ENCODE data around the gene RASSF8.

- TF ChIP-seq CTCF (conservative IDR thresholded peaks at IDR 0.05; ENCODE audit: low read length) (no peak), EZH2phosphoT487 (IDR thresholded peaks at IDR 0.05; ENCODE audit: borderline replicate concordance) (no peak)
Observed at GRCh38 chr12:25943940-25944339, 14.5 kb upstream of the RASSF8 start.

All from Loucy (cell line).